Suprapubic skin (tissue), 4 donors: Measurements from ENCODE around the gene S100A5.
"Not testable (repeated sequence)": the region's sequence is repeated elsewhere in the genome, so short reads cannot be mapped to it uniquely, and the experiment has no call there.

ENCODE experiments used
- POLR2A ChIP-seq, 2 donors: fragments of 450-650 bp; IDR thresholded peaks; one replicate each; pipeline ENCODE4 v1.6.1; 2017; ENCODE audit warnings: antibody characterized with exemption in 2 of 2, mild to moderate bottlenecking in 2 of 2, moderate library complexity in 2 of 2
- POLR2AphosphoS5 ChIP-seq, 3 donors: sonication (generic); formaldehyde crosslinking; IDR thresholded peaks; one replicate each; pipeline ENCODE4 v1.6.1; 2017; ENCODE audit warnings: antibody characterized with exemption in 3 of 3
- TF ChIP-seq, protein P1 (sequence below), 2 donors: fragments of 200-600 bp in 1 of 2; fragments of 450-650 bp in 1 of 2; sonication (generic) in 1 of 2; IDR thresholded peaks; one replicate each; pipeline ENCODE4 v1.5.1; 2016 to 2019; ENCODE audit warnings: antibody characterized with exemption in 2 of 2, mild to moderate bottlenecking in 1 of 2, moderate library complexity in 1 of 2

DNA sequence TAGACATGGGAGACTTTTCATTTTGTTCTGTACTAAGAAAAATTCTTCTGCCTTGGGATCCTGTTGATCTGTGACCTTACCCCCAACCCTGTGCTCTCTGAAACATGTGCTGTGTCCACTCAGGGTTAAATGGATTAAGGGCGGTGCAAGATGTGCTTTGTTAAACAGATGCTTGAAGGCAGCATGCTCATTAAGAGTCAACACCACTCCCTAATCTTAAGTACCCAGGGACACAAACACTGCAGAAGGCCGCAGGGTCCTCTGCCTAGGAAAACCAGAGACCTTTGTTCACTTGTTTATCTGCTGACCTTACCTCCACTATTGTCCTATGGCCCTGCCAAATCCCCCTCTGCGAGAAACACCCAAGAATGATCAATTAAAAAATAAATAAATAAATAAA lies 42.8 kb upstream of the S100A5 start:
- TF ChIP-seq POLR2A, POLR2AphosphoS5 (IDR thresholded peaks at IDR 0.05): not testable (repeated sequence)
- TF ChIP-seq, protein P1, sequence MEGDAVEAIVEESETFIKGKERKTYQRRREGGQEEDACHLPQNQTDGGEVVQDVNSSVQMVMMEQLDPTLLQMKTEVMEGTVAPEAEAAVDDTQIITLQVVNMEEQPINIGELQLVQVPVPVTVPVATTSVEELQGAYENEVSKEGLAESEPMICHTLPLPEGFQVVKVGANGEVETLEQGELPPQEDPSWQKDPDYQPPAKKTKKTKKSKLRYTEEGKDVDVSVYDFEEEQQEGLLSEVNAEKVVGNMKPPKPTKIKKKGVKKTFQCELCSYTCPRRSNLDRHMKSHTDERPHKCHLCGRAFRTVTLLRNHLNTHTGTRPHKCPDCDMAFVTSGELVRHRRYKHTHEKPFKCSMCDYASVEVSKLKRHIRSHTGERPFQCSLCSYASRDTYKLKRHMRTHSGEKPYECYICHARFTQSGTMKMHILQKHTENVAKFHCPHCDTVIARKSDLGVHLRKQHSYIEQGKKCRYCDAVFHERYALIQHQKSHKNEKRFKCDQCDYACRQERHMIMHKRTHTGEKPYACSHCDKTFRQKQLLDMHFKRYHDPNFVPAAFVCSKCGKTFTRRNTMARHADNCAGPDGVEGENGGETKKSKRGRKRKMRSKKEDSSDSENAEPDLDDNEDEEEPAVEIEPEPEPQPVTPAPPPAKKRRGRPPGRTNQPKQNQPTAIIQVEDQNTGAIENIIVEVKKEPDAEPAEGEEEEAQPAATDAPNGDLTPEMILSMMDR (IDR thresholded peaks at IDR 0.05), result not testable (repeated sequence)
